ENCODE data around the gene BAIAP2L2.

Gene BAIAP2L2

GRCh38 chr22:38075105-38075825 lies 35.2 kb downstream of the BAIAP2L2 start:
- DNase-seq (ENCODE audit: extremely low read depth, low read depth), result no peak
- TF ChIP-seq CTCF (IDR thresholded peaks at IDR 0.05; ENCODE audit: low read depth, low read length, missing control alignments), result no peak
- H3K4me3 ChIP-seq (replicated peaks; ENCODE audit: low read depth, low read length), result no peak overlapping the region

- peak; percentile 44 for TF ChIP-seq CTCF (IDR thresholded peaks at IDR 0.05; ENCODE audit: low read depth, low read length, missing control alignments)
- DNase-seq (ENCODE audit: extremely low read depth, low read depth), result no peak
- no peak overlapping the region for H3K4me3 ChIP-seq (replicated peaks; ENCODE audit: low read depth, low read length)
Measured at GRCh38 chr22:38074181-38075104, 36.0 kb downstream of the BAIAP2L2 start.

- no peak for TF ChIP-seq CTCF (IDR thresholded peaks at IDR 0.05; ENCODE audit: low read depth, low read length, missing control alignments)
- no peak overlapping the region for H3K4me3 ChIP-seq (replicated peaks; ENCODE audit: low read depth, low read length)
- DNase-seq (ENCODE audit: extremely low read depth, low read depth), result no peak
Measured at GRCh38 chr22:38073150-38074130, 37.0 kb downstream of the BAIAP2L2 start.

GRCh38 chr22:38072322-38073149 lies 37.9 kb downstream of the BAIAP2L2 start:
- H3K4me3 ChIP-seq (replicated peaks; ENCODE audit: low read depth, low read length), result no peak overlapping the region
- no peak for DNase-seq (ENCODE audit: extremely low read depth, low read depth)
- no peak for TF ChIP-seq CTCF (IDR thresholded peaks at IDR 0.05; ENCODE audit: low read depth, low read length, missing control alignments)

- H3K4me3 ChIP-seq (replicated peaks; ENCODE audit: low read depth, low read length), result no peak overlapping the region
- DNase-seq (ENCODE audit: extremely low read depth, low read depth), result no peak
- no peak for TF ChIP-seq CTCF (IDR thresholded peaks at IDR 0.05; ENCODE audit: low read depth, low read length, missing control alignments)
Measured at GRCh38 chr22:38071421-38072321, 38.8 kb downstream of the BAIAP2L2 start.

Measured in HFF-Myc (cell line).